MM.1S (cell line): ENCODE measurements around the gene PHF23.

ENCODE experiments used
- EZH2 ChIP-seq: fragments of 300-600 bp; sonication (generic); optimal IDR thresholded peaks from 2 replicates; pipeline ENCODE3; 2017; ENCODE audit warnings: low read depth, mild to moderate bottlenecking, antibody characterized with exemption, low read length, mixed read lengths
- TF ChIP-seq, protein P1 (sequence below): fragments of 300-600 bp; sonication (generic); IDR thresholded peaks from 2 replicates; pipeline ENCODE4 v1.5.1; 2016; ENCODE audit warnings: antibody characterized with exemption, low read length, mixed read lengths

- TF ChIP-seq, protein P1, sequence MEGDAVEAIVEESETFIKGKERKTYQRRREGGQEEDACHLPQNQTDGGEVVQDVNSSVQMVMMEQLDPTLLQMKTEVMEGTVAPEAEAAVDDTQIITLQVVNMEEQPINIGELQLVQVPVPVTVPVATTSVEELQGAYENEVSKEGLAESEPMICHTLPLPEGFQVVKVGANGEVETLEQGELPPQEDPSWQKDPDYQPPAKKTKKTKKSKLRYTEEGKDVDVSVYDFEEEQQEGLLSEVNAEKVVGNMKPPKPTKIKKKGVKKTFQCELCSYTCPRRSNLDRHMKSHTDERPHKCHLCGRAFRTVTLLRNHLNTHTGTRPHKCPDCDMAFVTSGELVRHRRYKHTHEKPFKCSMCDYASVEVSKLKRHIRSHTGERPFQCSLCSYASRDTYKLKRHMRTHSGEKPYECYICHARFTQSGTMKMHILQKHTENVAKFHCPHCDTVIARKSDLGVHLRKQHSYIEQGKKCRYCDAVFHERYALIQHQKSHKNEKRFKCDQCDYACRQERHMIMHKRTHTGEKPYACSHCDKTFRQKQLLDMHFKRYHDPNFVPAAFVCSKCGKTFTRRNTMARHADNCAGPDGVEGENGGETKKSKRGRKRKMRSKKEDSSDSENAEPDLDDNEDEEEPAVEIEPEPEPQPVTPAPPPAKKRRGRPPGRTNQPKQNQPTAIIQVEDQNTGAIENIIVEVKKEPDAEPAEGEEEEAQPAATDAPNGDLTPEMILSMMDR, result no peak
- no peak for TF ChIP-seq EZH2
These were observed 31.2 kb downstream of the PHF23 start for GRCh38 chr17:7208027-7208571.
